Measurements from ENCODE around the gene OR11H6. TPM values are rescaled to one million over a fixed set of nuclear protein-coding genes. Genes with fewer than 3 reads are reported as not detected.

The OR11H6 gene
- total and polyA plus RNA-seq, 2 donors (not counting 1 experiment from before 2014, with no cell fraction given) = not detected

DNA sequence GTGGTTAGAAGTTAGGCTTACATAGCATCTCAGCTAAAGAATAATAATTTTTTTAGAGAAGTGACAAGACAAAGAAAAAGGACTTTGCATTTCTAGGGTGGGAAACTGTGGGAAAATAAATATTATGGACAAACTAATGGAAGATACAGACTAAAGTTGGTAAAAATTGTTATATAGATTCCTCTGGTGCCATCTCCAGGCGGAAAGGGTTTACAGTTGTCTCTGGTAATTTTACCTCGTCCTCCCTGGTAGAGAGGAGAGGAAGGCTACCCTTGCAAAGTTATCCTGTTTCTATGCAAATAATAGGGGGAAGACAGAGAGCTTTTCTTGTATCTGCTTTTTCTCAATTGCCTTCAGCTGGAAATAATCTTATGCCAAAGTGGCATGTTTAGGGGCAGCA is 27.6 kb upstream of the OR11H6 start:
- Histone ChIP-seq H3K4me2 (replicated peaks; ENCODE audit: low read depth, low read length, poor library complexity, severe bottlenecking) (no peak overlapping the region), H3K27ac (ENCODE audit: low read length in 2 of 2) (no peak overlapping the region), H3K9me3 (ENCODE audit: control extremely low read depth in 1 of 3, control insufficient read depth in 2 of 3, insufficient read depth in 1 of 3, low read length in 2 of 3) (no peaks in the 10 kb centered on the region), H3K4me3 (ENCODE audit: control extremely low read depth in 1 of 5, extremely low read depth in 1 of 5, insufficient read depth in 1 of 5, low read depth in 2 of 5, low read length in 4 of 5) (no peak overlapping the region), H3K79me2 (ENCODE audit: control insufficient read depth, insufficient read depth, low read length) (no peaks in the 10 kb centered on the region), H3K4me1 (ENCODE audit: control insufficient read depth in 2 of 2, insufficient read depth in 2 of 2, low read length in 2 of 2) (no peaks in the 10 kb centered on the region), H4K20me1 (ENCODE audit: control insufficient read depth, insufficient read depth, low read length, poor library complexity, severe bottlenecking) (no peaks in the 10 kb centered on the region), H3K27me3 (replicated peaks in 1 of 4; ENCODE audit: control extremely low read depth in 1 of 4, control insufficient read depth in 3 of 4, insufficient read depth in 4 of 4, low read length in 3 of 4) (no peaks in the 10 kb centered on the region), H3K9ac (ENCODE audit: low read length) (no peak overlapping the region), H3K36me3 (replicated peaks in 1 of 2; ENCODE audit: control extremely low read depth in 1 of 2, control insufficient read depth in 1 of 2, extremely low read depth in 1 of 2, insufficient read depth in 2 of 2, low read length in 1 of 2) (no peaks in the 10 kb centered on the region), H2AFZ (ENCODE audit: insufficient read depth, low read depth, low read length, poor library complexity, severe bottlenecking) (no peak overlapping the region)
- Mint-ChIP-seq H3K27me3 (peaks cover 27% of the 10 kb centered on the region), H3K9me3 (ENCODE audit: insufficient read depth) (no peaks in the 10 kb centered on the region), H3K4me1 (no peaks in the 10 kb centered on the region), H3K27ac (no peak overlapping the region), H3K4me3 (no peak overlapping the region)
- ATAC-seq (ENCODE audit: low read depth) (no peak), DNase-seq (no peak)
- ChIA-PET POLR2A (no interaction called here), CTCF (no interaction called here)
- intact Hi-C loops (cut with micrococcal nuclease) = no loop called here
- no CpG with 5 or more reads among the region's 2 CpGs for WGBS (ENCODE audit: insufficient coverage)
- TF ChIP-seq, protein P1, sequence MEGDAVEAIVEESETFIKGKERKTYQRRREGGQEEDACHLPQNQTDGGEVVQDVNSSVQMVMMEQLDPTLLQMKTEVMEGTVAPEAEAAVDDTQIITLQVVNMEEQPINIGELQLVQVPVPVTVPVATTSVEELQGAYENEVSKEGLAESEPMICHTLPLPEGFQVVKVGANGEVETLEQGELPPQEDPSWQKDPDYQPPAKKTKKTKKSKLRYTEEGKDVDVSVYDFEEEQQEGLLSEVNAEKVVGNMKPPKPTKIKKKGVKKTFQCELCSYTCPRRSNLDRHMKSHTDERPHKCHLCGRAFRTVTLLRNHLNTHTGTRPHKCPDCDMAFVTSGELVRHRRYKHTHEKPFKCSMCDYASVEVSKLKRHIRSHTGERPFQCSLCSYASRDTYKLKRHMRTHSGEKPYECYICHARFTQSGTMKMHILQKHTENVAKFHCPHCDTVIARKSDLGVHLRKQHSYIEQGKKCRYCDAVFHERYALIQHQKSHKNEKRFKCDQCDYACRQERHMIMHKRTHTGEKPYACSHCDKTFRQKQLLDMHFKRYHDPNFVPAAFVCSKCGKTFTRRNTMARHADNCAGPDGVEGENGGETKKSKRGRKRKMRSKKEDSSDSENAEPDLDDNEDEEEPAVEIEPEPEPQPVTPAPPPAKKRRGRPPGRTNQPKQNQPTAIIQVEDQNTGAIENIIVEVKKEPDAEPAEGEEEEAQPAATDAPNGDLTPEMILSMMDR (IDR thresholded peaks at IDR 0.05) = no peak
- TF ChIP-seq EZH2 (IDR thresholded peaks at IDR 0.05; ENCODE audit: borderline replicate concordance, insufficient read depth, low read depth, low read length, poor library complexity, severe bottlenecking) = no peak

DNA sequence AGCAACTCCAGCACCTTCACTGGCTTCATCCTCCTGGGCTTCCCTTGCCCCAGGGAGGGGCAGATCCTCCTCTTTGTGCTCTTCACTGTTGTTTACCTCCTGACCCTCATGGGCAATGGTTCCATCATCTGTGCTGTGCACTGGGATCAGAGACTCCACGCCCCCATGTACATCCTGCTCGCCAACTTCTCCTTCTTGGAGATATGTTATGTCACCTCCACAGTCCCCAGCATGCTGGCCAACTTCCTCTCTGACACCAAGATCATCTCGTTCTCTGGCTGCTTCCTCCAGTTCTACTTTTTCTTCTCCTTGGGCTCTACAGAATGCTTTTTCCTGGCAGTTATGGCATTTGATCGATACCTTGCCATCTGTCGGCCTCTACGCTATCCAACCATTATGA is 26.1 kb upstream of the OR11H6 start:
- H3K4me2 ChIP-seq (replicated peaks; ENCODE audit: low read depth, low read length, poor library complexity, severe bottlenecking) = no peak overlapping the region
- no peaks in the 10 kb centered on the region for H3K4me1 Mint-ChIP-seq
- no peaks in the 10 kb centered on the region for H3K9me3 ChIP-seq (ENCODE audit: control extremely low read depth in 1 of 3, control insufficient read depth in 2 of 3, insufficient read depth in 1 of 3, low read length in 2 of 3)
- no peaks in the 10 kb centered on the region for H3K79me2 ChIP-seq (ENCODE audit: control insufficient read depth, insufficient read depth, low read length)
- no peaks in the 10 kb centered on the region for H4K20me1 ChIP-seq (ENCODE audit: control insufficient read depth, insufficient read depth, low read length, poor library complexity, severe bottlenecking)
- no peak overlapping the region for H3K4me3 Mint-ChIP-seq
- H3K4me3 ChIP-seq (ENCODE audit: control extremely low read depth in 1 of 5, extremely low read depth in 1 of 5, insufficient read depth in 1 of 5, low read depth in 2 of 5, low read length in 4 of 5) = no peak overlapping the region
- no peaks in the 10 kb centered on the region for H3K9me3 Mint-ChIP-seq (ENCODE audit: insufficient read depth)
- peaks cover 27% of the 10 kb centered on the region for H3K27me3 Mint-ChIP-seq
- H3K4me1 ChIP-seq (ENCODE audit: control insufficient read depth in 2 of 2, insufficient read depth in 2 of 2, low read length in 2 of 2) = no peaks in the 10 kb centered on the region
- no peaks in the 10 kb centered on the region for H3K36me3 ChIP-seq (replicated peaks in 1 of 2; ENCODE audit: control extremely low read depth in 1 of 2, control insufficient read depth in 1 of 2, extremely low read depth in 1 of 2, insufficient read depth in 2 of 2, low read length in 1 of 2)
- no peak for DNase-seq
- H3K27ac ChIP-seq (ENCODE audit: low read length in 2 of 2) = no peak overlapping the region
- H3K27ac Mint-ChIP-seq = no peak overlapping the region
- CTCF ChIA-PET = no interaction called here
- no peak for TF ChIP-seq EZH2 (IDR thresholded peaks at IDR 0.05; ENCODE audit: borderline replicate concordance, insufficient read depth, low read depth, low read length, poor library complexity, severe bottlenecking)
- TF ChIP-seq, protein P1 (IDR thresholded peaks at IDR 0.05) = no peak
- 63% methylated on average over 2 of the region's 6 CpGs for WGBS (ENCODE audit: insufficient coverage)
- POLR2A ChIA-PET = no interaction called here
- H3K27me3 ChIP-seq (replicated peaks in 1 of 4; ENCODE audit: control extremely low read depth in 1 of 4, control insufficient read depth in 3 of 4, insufficient read depth in 4 of 4, low read length in 3 of 4) = no peaks in the 10 kb centered on the region
- H3K9ac ChIP-seq (ENCODE audit: low read length) = no peak overlapping the region
- ATAC-seq (ENCODE audit: low read depth) = no peak
- intact Hi-C loops (cut with micrococcal nuclease) = no loop called here
- H2AFZ ChIP-seq (ENCODE audit: insufficient read depth, low read depth, low read length, poor library complexity, severe bottlenecking) = no peak overlapping the region
